COLO668 (cell line): Measurements from ENCODE around the gene ZNF568.
A peak's percentile ranks its signal among the peaks of the same experiment; 100 is the strongest.

Experiments used
- DNase-seq: peaks from one replicate; lab custom pipeline; 2025; ENCODE audit not compliant: unreplicated experiment; lab: John Stamatoyannopoulos, UW

Gene ZNF568

GRCh38 chr19:36997843-36998235 is 81.7 kb downstream of the ZNF568 start:
- no peak for DNase-seq

- no peak for DNase-seq
These were observed 83.2 kb downstream of the ZNF568 start for GRCh38 chr19:36999313-36999712.

GRCh38 chr19:37007587-37008220 is 91.6 kb downstream of the ZNF568 start:
- DNase-seq, result peak; percentile 94

DNA sequence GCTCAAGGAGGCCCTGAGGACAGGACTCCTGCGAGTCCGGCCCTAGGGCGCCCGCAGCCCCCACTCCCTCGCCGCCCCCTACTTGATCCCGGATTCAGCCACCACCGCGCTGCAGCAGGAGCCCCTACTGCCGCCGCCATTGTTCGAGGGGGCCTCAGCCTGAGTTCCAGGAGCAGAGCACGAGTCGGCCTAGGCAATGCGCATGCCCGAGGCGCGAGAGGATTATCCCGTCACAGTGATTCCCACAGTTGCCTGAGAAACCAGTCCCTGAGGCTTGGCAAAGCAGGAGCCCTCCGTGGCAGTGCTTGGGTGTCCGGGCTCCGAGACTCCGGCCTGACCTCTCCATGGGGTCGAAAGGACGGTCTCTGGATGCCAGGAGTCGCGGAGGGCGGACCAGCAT is 93.7 kb downstream of the ZNF568 start:
- DNase-seq, result no peak

DNA sequence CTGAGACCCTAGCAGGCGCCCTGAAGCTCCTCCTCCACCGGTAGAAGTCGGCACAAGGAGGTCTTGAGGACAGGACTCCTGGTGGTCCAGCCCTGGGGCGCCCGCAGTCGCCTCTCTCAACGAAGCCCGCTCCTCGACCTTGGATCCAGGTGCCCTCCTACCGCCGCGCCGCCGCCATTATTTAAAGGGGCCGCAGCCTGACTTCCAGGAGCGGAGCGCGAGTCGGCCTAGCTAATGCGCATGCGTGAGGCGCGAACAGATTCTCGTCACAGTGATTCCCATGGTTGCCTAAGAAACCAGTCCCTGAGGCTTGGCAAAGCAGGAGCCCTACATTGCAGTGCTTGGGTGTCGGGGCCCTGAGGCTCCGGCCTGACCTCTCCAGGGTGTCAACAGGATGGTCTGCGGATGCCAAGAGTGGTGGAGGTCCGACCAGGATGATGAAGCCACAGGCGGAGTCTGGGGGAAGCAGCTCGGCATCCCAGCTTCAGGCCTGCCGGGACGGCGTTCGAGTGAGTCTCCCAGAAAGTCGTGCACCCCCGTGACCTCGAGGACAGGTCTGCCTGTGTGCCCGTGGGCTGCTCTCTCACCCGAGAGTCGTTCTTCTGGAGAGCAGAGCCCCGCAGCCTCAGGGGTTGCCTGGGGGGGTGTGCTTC is 96.1 kb downstream of the ZNF568 start:
- DNase-seq, result no peak

- DNase-seq, result no peak
These were observed 98.3 kb downstream of the ZNF568 start for GRCh38 chr19:37014456-37014855.

DNA sequence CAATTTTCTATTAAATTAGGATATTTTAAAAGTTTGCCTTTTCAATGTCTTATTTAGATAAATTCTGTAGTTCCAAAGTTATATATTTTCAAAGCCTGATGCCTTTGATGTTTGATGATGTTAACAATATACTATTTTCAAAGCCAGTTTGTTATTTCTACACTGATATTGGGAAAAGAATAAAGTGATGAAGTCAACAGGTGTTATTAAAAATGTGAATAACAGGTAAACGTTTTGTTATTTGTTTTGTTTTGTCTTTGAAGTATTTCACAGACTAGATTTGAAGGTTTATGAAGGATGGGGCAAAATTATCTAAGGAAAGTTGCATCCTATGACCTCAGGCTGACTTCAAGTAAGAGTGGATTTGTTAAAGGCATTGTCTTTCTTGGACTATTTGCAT is 129.0 kb downstream of the ZNF568 start:
- no peak for DNase-seq
